Small intestine (tissue), 7 donors: Measurements from ENCODE around the gene TNFRSF6B. TPM values are rescaled to one million over a fixed set of nuclear protein-coding genes. Genes with fewer than 3 reads are reported as not detected.
A peak's percentile ranks its signal among the peaks of the same experiment; 100 is the strongest.

Experiments
- DNase-seq, 2 donors: peaks; one replicate each; pipeline versions ENCODE4 v3.0.0 to v3.0.0-alpha.2; 2013
- FAIRE-seq: peaks from 2 replicates; lab custom pipeline; 2012; peaks lifted over from hg19 to GRCh38; lab: Jason Lieb, UNC
- H3K27ac ChIP-seq, 3 donors: one replicate each; pipeline ENCODE4 v1.5.1; 2013; ENCODE audit warnings: low read length in 2 of 3, mild to moderate bottlenecking in 2 of 3, control low read depth in 1 of 3, inconsistent platforms in 1 of 3, low read depth in 1 of 3, moderate library complexity in 1 of 3
- H3K27me3 ChIP-seq, 3 donors: one replicate each; pipeline ENCODE4 v1.6.1; 2013; ENCODE audit warnings: low read length in 3 of 3, inconsistent platforms in 1 of 3; ENCODE audit not compliant: control insufficient read depth in 3 of 3, insufficient read depth in 3 of 3
- H3K36me3 ChIP-seq, 3 donors: one replicate each; pipeline ENCODE4 v1.6.1; 2013; ENCODE audit warnings: low read length in 3 of 3, inconsistent platforms in 1 of 3, low read depth in 1 of 3, mild to moderate bottlenecking in 1 of 3, moderate library complexity in 1 of 3; ENCODE audit not compliant: control insufficient read depth in 3 of 3, insufficient read depth in 2 of 3
- H3K4me1 ChIP-seq, 3 donors: one replicate each; pipeline ENCODE4 v1.6.1; 2013; ENCODE audit warnings: low read length in 2 of 3, inconsistent platforms in 1 of 3, low read depth in 1 of 3, mild to moderate bottlenecking in 1 of 3, moderate library complexity in 1 of 3; ENCODE audit not compliant: control insufficient read depth in 3 of 3, insufficient read depth in 2 of 3
- H3K4me3 ChIP-seq, 3 donors: one replicate each; pipeline ENCODE4 v1.5.1; 2013; ENCODE audit warnings: low read length in 3 of 3, control low read depth in 1 of 3, inconsistent platforms in 1 of 3, low read depth in 1 of 3, mild to moderate bottlenecking in 1 of 3, moderate library complexity in 1 of 3
- H3K9me3 ChIP-seq, 2 donors: one replicate each; pipeline ENCODE4 v1.6.1; 2013; ENCODE audit warnings: low read depth in 1 of 2, low read length in 1 of 2; ENCODE audit not compliant: control insufficient read depth in 2 of 2, insufficient read depth in 1 of 2
- WGBS, 3 donors: extraction: QIAGEN DNeasy Blood & Tissue Kit; methylation state at CpG; one replicate each; pipeline ENCODE4 v1.1.7; 2013; 5-methylcytosine and 5-hydroxymethylcytosine counted together
- polyA plus RNA-seq, 4 donors: library from polyadenylated mRNA; stranded (reverse) in 3 of 4; unstranded in 1 of 4; fragments of 200-250 nt in 3 of 4; fragments of 120-200 nt in 1 of 4; gene quantifications; one replicate each; pipeline versions ENCODE4 v1.2.1 to v1.2.3, GENCODE V29; 2013
- donor health status: healthy with polysubstance abuse.
- donor health status: control.
- donor health status: control.
- donor health status: Bipolar disorder and iron deficiency.
- donor health status: healthy.

The TNFRSF6B gene
- polyA plus RNA-seq, 4 donors = 1.9 to 15.9 (median 5.8) TPM

- Histone ChIP-seq H3K27ac (no peak overlapping the region), H3K27me3 (no peaks in the 10 kb centered on the region), H3K9me3 (no peaks in the 10 kb centered on the region), H3K36me3 (peaks cover 5 to 62% (median 10%) of the 10 kb centered on the region in 3 donors), H3K4me1 (peaks cover 1 to 30% (median 4%) of the 10 kb centered on the region in 3 donors), H3K4me3 (peak overlapping the region; percentile 7 to 51 (median 16))
- FAIRE-seq = no peak
- DNase-seq = peak; percentile 33 to 58
- 7 to 17% (median 16%) methylated on average over 24 to 43 of the region's 43 CpGs for WGBS, 3 donors
Measured at GRCh38 chr20:63737945-63738686, 41.7 kb downstream of the TNFRSF6B start.

GRCh38 chr20:63738687-63739129 is 42.3 kb downstream of the TNFRSF6B start:
- Histone ChIP-seq H3K36me3 (peaks cover 5 to 62% (median 8%) of the 10 kb centered on the region in 3 donors), H3K9me3 (no peaks in the 10 kb centered on the region), H3K27me3 (no peaks in the 10 kb centered on the region), H3K27ac (peak overlapping the region in 2 of 3 donors; percentile 53 to 71), H3K4me3 (peak overlapping the region in 2 of 3 donors; percentile 43 to 78), H3K4me1 (peaks cover 1 to 30% (median 4%) of the 10 kb centered on the region in 3 donors)
- FAIRE-seq (no peak), DNase-seq (peak; percentile 64 to 79)
- 5 to 27% (median 15%) methylated on average over 16 to 26 of the region's 26 CpGs for WGBS, 3 donors

GRCh38 chr20:63739130-63740069 is 42.9 kb downstream of the TNFRSF6B start, which contains the start of gene SLC2A4RG:
SLC2A4RG (plus strand) TSS chr20:63739776; CDS start chr20:63739913, 137 bp downstream.
- peaks cover 1 to 30% (median 4%) of the 10 kb centered on the region in 3 donors for H3K4me1 ChIP-seq
- WGBS, 3 donors = 2 to 4% (median 2%) methylated on average over 28 to 136 of the region's 136 CpGs

GRCh38 chr20:63740070-63740626 is 43.7 kb downstream of the TNFRSF6B start:
- peak overlapping the region; percentile 67 to 99 (median 82) for H3K27ac ChIP-seq
- peaks cover 1 to 30% (median 4%) of the 10 kb centered on the region in 3 donors for H3K4me1 ChIP-seq
- DNase-seq (peak in 1 of 2 donors; percentile 14), FAIRE-seq (no peak)
- H3K9me3 ChIP-seq = no peaks in the 10 kb centered on the region
- H3K4me3 ChIP-seq = peak overlapping the region; percentile 74 to 78 (median 78)
- 0 to 1% (median 1%) methylated on average over 32 to 80 of the region's 80 CpGs for WGBS, 3 donors
- H3K36me3 ChIP-seq = peaks cover 3 to 57% (median 3%) of the 10 kb centered on the region in 3 donors
- no peaks in the 10 kb centered on the region for H3K27me3 ChIP-seq

More at GRCh38 chr20:63739130-63740069, 42.9 kb downstream of the TNFRSF6B start, which contains the start of gene SLC2A4RG:
- peaks cover 5 to 58% (median 6%) of the 10 kb centered on the region in 3 donors for H3K36me3 ChIP-seq
- H3K9me3 ChIP-seq = no peaks in the 10 kb centered on the region
- DNase-seq (peak; percentile 83 to 91), FAIRE-seq (no peak)
- H3K27ac ChIP-seq = peak within 1 kb of the TSS; percentile 69 to 99 (median 82)
- peak within 1 kb of the TSS; percentile 74 to 78 (median 78) for H3K4me3 ChIP-seq
- no peaks in the 10 kb centered on the region for H3K27me3 ChIP-seq

GRCh38 chr20:63740627-63741353 is 44.3 kb downstream of the TNFRSF6B start:
- Histone ChIP-seq H3K27ac (peak overlapping the region; percentile 67 to 99 (median 82)), H3K36me3 (peaks cover 0 to 54% (median 2%) of the 10 kb centered on the region in 3 donors), H3K4me1 (peaks cover 1 to 30% (median 4%) of the 10 kb centered on the region in 3 donors), H3K9me3 (no peaks in the 10 kb centered on the region), H3K27me3 (no peaks in the 10 kb centered on the region), H3K4me3 (peak overlapping the region; percentile 74 to 78 (median 78))
- FAIRE-seq (no peak), DNase-seq (peak; percentile 83 to 95)
- 3 to 15% (median 10%) methylated on average over 25 to 29 of the region's 29 CpGs for WGBS, 3 donors

- H3K4me1 ChIP-seq = peaks cover 1 to 30% (median 4%) of the 10 kb centered on the region in 3 donors
- FAIRE-seq (no peak), DNase-seq (no peak)
- H3K4me3 ChIP-seq = peak overlapping the region in 1 of 3 donors; percentile 78
- 28 to 45% (median 32%) methylated on average over 6 of the region's 6 CpGs for WGBS, 3 donors
- no peaks in the 10 kb centered on the region for H3K27me3 ChIP-seq
- H3K27ac ChIP-seq = peak overlapping the region in 2 of 3 donors; percentile 47 to 99
- peaks cover 0 to 53% (median 0%) of the 10 kb centered on the region in 3 donors for H3K36me3 ChIP-seq
- no peaks in the 10 kb centered on the region for H3K9me3 ChIP-seq
Measured at GRCh38 chr20:63741354-63741675, 44.9 kb downstream of the TNFRSF6B start.

- WGBS, 3 donors = 84 to 87% (median 86%) methylated on average over 27 to 30 of the region's 30 CpGs
- Histone ChIP-seq H3K36me3 (peaks cover 0 to 48% (median 0%) of the 10 kb centered on the region in 3 donors), H3K4me1 (peaks cover 1 to 30% (median 4%) of the 10 kb centered on the region in 3 donors), H3K27me3 (no peaks in the 10 kb centered on the region), H3K4me3 (peak overlapping the region in 1 of 3 donors; percentile 78), H3K27ac (peak overlapping the region in 2 of 3 donors; percentile 47 to 99), H3K9me3 (no peaks in the 10 kb centered on the region)
- no peak for DNase-seq
- no peak for FAIRE-seq
Measured at GRCh38 chr20:63741676-63742380, 45.4 kb downstream of the TNFRSF6B start.
